Neuronal stem cell (in vitro differentiated cells): ENCODE measurements around the gene FBXO17.

Experiments used
- DNase-seq: peaks from one replicate; pipeline ENCODE4 v3.0.0-alpha.2; 2013; ENCODE audit warnings: low spot score
- H2AFZ ChIP-seq: one replicate; pipeline ENCODE4 v1.6.1; 2013; ENCODE audit warnings: mild to moderate bottlenecking, low read length, inconsistent platforms
- H2AK5ac ChIP-seq: 2 replicates; pipeline ENCODE4 v1.6.1; 2013; ENCODE audit warnings: low read depth, mild to moderate bottlenecking, inconsistent platforms, low read length, moderate library complexity, mixed read lengths
- H2BK120ac ChIP-seq: 2 replicates; pipeline ENCODE4 v1.6.1; 2013; ENCODE audit warnings: low read depth, mild to moderate bottlenecking, inconsistent platforms, low read length, moderate library complexity, mixed read lengths
- H2BK12ac ChIP-seq: one replicate; pipeline ENCODE4 v1.6.1; 2013; ENCODE audit warnings: low read length, inconsistent platforms
- H2BK15ac ChIP-seq: 2 replicates; pipeline ENCODE4 v1.6.1; 2013; ENCODE audit warnings: mild to moderate bottlenecking, low read length, inconsistent platforms, mixed read lengths
- H2BK5ac ChIP-seq: one replicate; pipeline ENCODE4 v1.6.1; 2013; ENCODE audit warnings: inconsistent platforms, mild to moderate bottlenecking, low read length, moderate library complexity
- H3K14ac ChIP-seq: one replicate; pipeline ENCODE4 v1.6.1; 2013; ENCODE audit warnings: low read length, inconsistent platforms
- H3K18ac ChIP-seq: 2 replicates; pipeline ENCODE4 v1.6.1; 2013; ENCODE audit warnings: low read length, inconsistent platforms
- H3K23ac ChIP-seq: 2 replicates; pipeline ENCODE4 v1.6.1; 2013; ENCODE audit warnings: low read depth, mild to moderate bottlenecking, mixed read lengths, low read length, inconsistent platforms; ENCODE audit not compliant: poor library complexity
- H3K27ac ChIP-seq: replicated peaks from 3 replicates; pipeline ENCODE4 v1.5.1; 2013; ENCODE audit warnings: low read length, inconsistent platforms
- H3K27me3 ChIP-seq, 3 experiments: 2 replicates each; pipeline ENCODE4 v1.6.1; 2013; ENCODE audit warnings: low read length in 3 of 3, mild to moderate bottlenecking in 2 of 3, inconsistent platforms in 1 of 3, low read depth in 1 of 3, mixed read lengths in 1 of 3, moderate library complexity in 1 of 3; ENCODE audit not compliant: control insufficient read depth in 3 of 3, insufficient read depth in 3 of 3
- H3K36me3 ChIP-seq, 2 donors: replicated peaks in 1 of 2; 2 replicates each; pipeline ENCODE4 v1.6.1; 2013; ENCODE audit warnings: low read length in 2 of 2; ENCODE audit not compliant: control insufficient read depth in 2 of 2, insufficient read depth in 2 of 2
- H3K4ac ChIP-seq: 2 replicates; pipeline ENCODE4 v1.6.1; 2013; ENCODE audit warnings: inconsistent platforms, mild to moderate bottlenecking, low read length, moderate library complexity
- H3K4me1 ChIP-seq, 2 donors: 1 replicate in 1 of 2; 2 replicates in 1 of 2; pipeline ENCODE4 v1.6.1; 2013; ENCODE audit warnings: low read length in 2 of 2, low read depth in 1 of 2; ENCODE audit not compliant: control insufficient read depth in 2 of 2, insufficient read depth in 1 of 2
- H3K4me2 ChIP-seq: one replicate; pipeline ENCODE4 v1.6.1; 2013; ENCODE audit warnings: mild to moderate bottlenecking, low read length, inconsistent platforms; ENCODE audit not compliant: insufficient read depth, poor library complexity, severe bottlenecking
- H3K4me3 ChIP-seq, 2 donors: 2 replicates each; pipeline ENCODE4 v1.5.1; 2013; ENCODE audit warnings: low read length in 2 of 2, mild to moderate bottlenecking in 2 of 2, inconsistent platforms in 1 of 2, moderate library complexity in 1 of 2
- H3K79me1 ChIP-seq: one replicate; pipeline ENCODE4 v1.6.1; 2013; ENCODE audit warnings: low read depth, mild to moderate bottlenecking, inconsistent platforms, low read length, moderate library complexity
- H3K9ac ChIP-seq: one replicate; pipeline ENCODE4 v1.6.1; 2013; ENCODE audit warnings: mild to moderate bottlenecking, low read depth, low read length, inconsistent platforms; ENCODE audit not compliant: poor library complexity
- H3K9me3 ChIP-seq, 2 donors: replicated peaks in 1 of 2; 2 replicates each; pipeline versions ENCODE3 to v1.6.1; 2013; ENCODE audit warnings: low read length in 2 of 2, mild to moderate bottlenecking in 2 of 2, inconsistent platforms in 1 of 2, low read depth in 1 of 2, mixed read lengths in 1 of 2, moderate library complexity in 1 of 2; ENCODE audit not compliant: control insufficient read depth in 2 of 2, insufficient read depth in 1 of 2
- H4K8ac ChIP-seq: one replicate; pipeline ENCODE4 v1.6.1; 2013; ENCODE audit warnings: low read depth, mild to moderate bottlenecking, inconsistent platforms, low read length, moderate library complexity
- H4K91ac ChIP-seq: one replicate; pipeline ENCODE4 v1.6.1; 2013; ENCODE audit warnings: low read length, low read depth, mild to moderate bottlenecking, inconsistent platforms; ENCODE audit not compliant: poor library complexity
- WGBS, 2 donors: extraction: QIAGEN DNeasy Blood & Tissue Kit; methylation state at CpG; one replicate each; pipeline ENCODE4 v1.1.7; 2013; ENCODE audit warnings: missing lambda C conversion rate in 2 of 2, mixed read lengths in 1 of 2; ENCODE audit not compliant: insufficient read length in 2 of 2, insufficient replicate concordance in 1 of 2; ENCODE audit errors: extremely low coverage in 2 of 2; 5-methylcytosine and 5-hydroxymethylcytosine counted together

FBXO17 gene

GRCh38 chr19:38920602-38921419 is 54.7 kb downstream of the FBXO17 start:
- Histone ChIP-seq H3K4ac (no peak overlapping the region), H2AFZ (no peak overlapping the region), H4K8ac (no peak overlapping the region), H2BK5ac (no peak overlapping the region), H4K91ac (no peak overlapping the region), H3K14ac (no peak overlapping the region), H3K9me3 (no peaks in the 10 kb centered on the region), H3K4me1 (no peaks in the 10 kb centered on the region), H2BK120ac (no peak overlapping the region), H3K79me1 (peaks cover 2% of the 10 kb centered on the region), H2BK12ac (no peak overlapping the region), H3K27ac (no peak overlapping the region), H3K9ac (no peak overlapping the region), H3K23ac (no peak overlapping the region), H3K18ac (no peak overlapping the region), H3K36me3 (peaks cover 32 to 38% of the 10 kb centered on the region in 2 donors), H2BK15ac (no peak overlapping the region), H3K4me3 (no peak overlapping the region), H2AK5ac (no peak overlapping the region), H3K27me3 (no peaks in the 10 kb centered on the region), H3K4me2 (no peak overlapping the region)
- no peak for DNase-seq
- WGBS, 2 donors, result no CpG with 5 or more reads among the region's 14 CpGs

GRCh38 chr19:38919837-38920601 is 55.5 kb downstream of the FBXO17 start:
- H4K8ac ChIP-seq, result no peak overlapping the region
- no peak overlapping the region for H3K4ac ChIP-seq
- no peak overlapping the region for H3K14ac ChIP-seq
- DNase-seq, result no peak
- H3K36me3 ChIP-seq, result peaks cover 27 to 31% of the 10 kb centered on the region in 2 donors
- H3K4me3 ChIP-seq, result no peak overlapping the region
- no peaks in the 10 kb centered on the region for H3K9me3 ChIP-seq
- no peaks in the 10 kb centered on the region for H3K4me1 ChIP-seq
- H2AK5ac ChIP-seq, result no peak overlapping the region
- no peak overlapping the region for H2BK15ac ChIP-seq
- H4K91ac ChIP-seq, result no peak overlapping the region
- H3K18ac ChIP-seq, result no peak overlapping the region
- no peak overlapping the region for H2BK5ac ChIP-seq
- H2AFZ ChIP-seq, result no peak overlapping the region
- H2BK12ac ChIP-seq, result no peak overlapping the region
- H3K23ac ChIP-seq, result no peak overlapping the region
- H2BK120ac ChIP-seq, result no peak overlapping the region
- H3K4me2 ChIP-seq, result no peak overlapping the region
- WGBS, 2 donors, result no CpG with 5 or more reads among the region's 21 CpGs
- H3K79me1 ChIP-seq, result peaks cover 2% of the 10 kb centered on the region
- H3K27ac ChIP-seq, result no peak overlapping the region
- no peak overlapping the region for H3K9ac ChIP-seq
- H3K27me3 ChIP-seq, result no peaks in the 10 kb centered on the region

GRCh38 chr19:38918526-38918925 is 57.0 kb downstream of the FBXO17 start:
- no peak overlapping the region for H3K4ac ChIP-seq
- H2BK5ac ChIP-seq, result peak overlapping the region; percentile 35
- no peak overlapping the region for H3K18ac ChIP-seq
- no peaks in the 10 kb centered on the region for H3K4me1 ChIP-seq
- no CpG with 5 or more reads among the region's 10 CpGs for WGBS, 2 donors
- no peak overlapping the region for H3K23ac ChIP-seq
- peaks cover 17 to 19% of the 10 kb centered on the region in 2 donors for H3K36me3 ChIP-seq
- no peak overlapping the region for H3K9ac ChIP-seq
- DNase-seq, result no peak
- H2BK120ac ChIP-seq, result no peak overlapping the region
- H3K4me2 ChIP-seq, result no peak overlapping the region
- no peak overlapping the region for H2AK5ac ChIP-seq
- no peak overlapping the region for H2BK12ac ChIP-seq
- no peak overlapping the region for H3K27ac ChIP-seq
- H3K27me3 ChIP-seq, result no peaks in the 10 kb centered on the region
- H3K79me1 ChIP-seq, result peaks cover 2% of the 10 kb centered on the region
- H2BK15ac ChIP-seq, result no peak overlapping the region
- H3K4me3 ChIP-seq, result no peak overlapping the region
- H3K14ac ChIP-seq, result no peak overlapping the region
- H4K8ac ChIP-seq, result no peak overlapping the region
- H3K9me3 ChIP-seq, result no peaks in the 10 kb centered on the region
- no peak overlapping the region for H4K91ac ChIP-seq
- no peak overlapping the region for H2AFZ ChIP-seq

- H2BK15ac ChIP-seq, result no peak overlapping the region
- H3K27ac ChIP-seq, result no peak overlapping the region
- H2AFZ ChIP-seq, result no peak overlapping the region
- H3K27me3 ChIP-seq, result no peaks in the 10 kb centered on the region
- H3K4me2 ChIP-seq, result no peak overlapping the region
- H4K8ac ChIP-seq, result no peak overlapping the region
- H2BK5ac ChIP-seq, result peak overlapping the region; percentile 35
- no peak for DNase-seq
- H3K36me3 ChIP-seq, result peaks cover 17 to 19% of the 10 kb centered on the region in 2 donors
- no peak overlapping the region for H2BK120ac ChIP-seq
- peaks cover 2% of the 10 kb centered on the region for H3K79me1 ChIP-seq
- H3K18ac ChIP-seq, result no peak overlapping the region
- H3K9ac ChIP-seq, result no peak overlapping the region
- H3K4me3 ChIP-seq, result no peak overlapping the region
- H2BK12ac ChIP-seq, result no peak overlapping the region
- no peak overlapping the region for H3K14ac ChIP-seq
- H3K9me3 ChIP-seq, result no peaks in the 10 kb centered on the region
- no CpG with 5 or more reads among the region's 13 CpGs for WGBS, 2 donors
- H3K23ac ChIP-seq, result no peak overlapping the region
- no peaks in the 10 kb centered on the region for H3K4me1 ChIP-seq
- no peak overlapping the region for H4K91ac ChIP-seq
- H3K4ac ChIP-seq, result no peak overlapping the region
- H2AK5ac ChIP-seq, result peak overlapping the region; percentile 37
These were observed 57.5 kb downstream of the FBXO17 start for GRCh38 chr19:38917921-38918491.
